ENCODE results near the gene ALCAM.

DNA sequence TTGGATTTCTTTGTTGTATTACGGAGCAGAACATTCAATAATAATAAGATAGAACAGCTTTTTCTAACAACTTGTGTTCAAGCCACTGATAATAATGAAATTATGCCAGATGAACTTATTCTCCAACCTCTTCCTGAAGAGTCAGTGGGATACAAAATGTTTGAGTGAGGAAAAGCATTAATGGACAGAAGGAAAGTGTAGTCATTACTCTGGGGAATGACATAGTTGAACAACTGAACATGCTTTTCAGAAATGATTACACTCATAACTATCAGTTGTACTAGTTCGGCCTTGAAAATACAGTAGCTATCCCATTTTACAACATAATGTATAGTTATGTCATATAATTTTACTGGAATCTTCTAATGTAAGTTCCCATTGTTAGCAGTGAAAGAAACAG, 55.9 kb downstream of the ALCAM start:
- TF ChIP-seq, protein P1, sequence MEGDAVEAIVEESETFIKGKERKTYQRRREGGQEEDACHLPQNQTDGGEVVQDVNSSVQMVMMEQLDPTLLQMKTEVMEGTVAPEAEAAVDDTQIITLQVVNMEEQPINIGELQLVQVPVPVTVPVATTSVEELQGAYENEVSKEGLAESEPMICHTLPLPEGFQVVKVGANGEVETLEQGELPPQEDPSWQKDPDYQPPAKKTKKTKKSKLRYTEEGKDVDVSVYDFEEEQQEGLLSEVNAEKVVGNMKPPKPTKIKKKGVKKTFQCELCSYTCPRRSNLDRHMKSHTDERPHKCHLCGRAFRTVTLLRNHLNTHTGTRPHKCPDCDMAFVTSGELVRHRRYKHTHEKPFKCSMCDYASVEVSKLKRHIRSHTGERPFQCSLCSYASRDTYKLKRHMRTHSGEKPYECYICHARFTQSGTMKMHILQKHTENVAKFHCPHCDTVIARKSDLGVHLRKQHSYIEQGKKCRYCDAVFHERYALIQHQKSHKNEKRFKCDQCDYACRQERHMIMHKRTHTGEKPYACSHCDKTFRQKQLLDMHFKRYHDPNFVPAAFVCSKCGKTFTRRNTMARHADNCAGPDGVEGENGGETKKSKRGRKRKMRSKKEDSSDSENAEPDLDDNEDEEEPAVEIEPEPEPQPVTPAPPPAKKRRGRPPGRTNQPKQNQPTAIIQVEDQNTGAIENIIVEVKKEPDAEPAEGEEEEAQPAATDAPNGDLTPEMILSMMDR (conservative IDR thresholded peaks at IDR 0.05 in 1 of 2, IDR thresholded peaks at IDR 0.05 in 1 of 2; ENCODE audit: extremely low read depth in 1 of 2, insufficient read depth in 1 of 2, low read depth in 1 of 2, low read length in 2 of 2) = no peak
- TF ChIP-seq EZH2 (IDR thresholded peaks at IDR 0.05; ENCODE audit: borderline replicate concordance, low read length) = no peak
